Endothelial cell of umbilical vein (primary cell): ENCODE results near the gene ADCY7. TPM values are rescaled to one million over a fixed set of nuclear protein-coding genes. Genes with fewer than 3 reads are reported as not detected.

Experiments used
- BruUV-seq: library from RNA; stranded (reverse); fragments of 400-500 nt; replicated peaks from 2 replicates; lab custom pipeline; 2021; lab: Mats Ljungman, UMichigan
- CTCF ChIA-PET: fragments of 300-600, 350-600 bp; sonication (Branson Sonifier 250); formaldehyde crosslinking; loops from one replicate; lab custom pipeline; 2021; ENCODE audit warnings: antibody characterized with exemption, inconsistent platforms; lab: Charles Lee
- POLR2A ChIA-PET: fragments of 300-600, 350-600 bp; sonication (Branson Sonifier 250); formaldehyde crosslinking; loops from one replicate; lab custom pipeline; 2021; ENCODE audit warnings: antibody characterized with exemption, inconsistent platforms; lab: Charles Lee
- DNase-seq: peaks from one replicate; pipeline ENCODE4 v3.0.0-alpha.2; 2011; ENCODE audit warnings: low read depth, low spot score
- FAIRE-seq: peaks from 2 replicates; lab custom pipeline; 2011; peaks lifted over from hg19 to GRCh38; lab: Jason Lieb, UNC
- H2AFZ ChIP-seq: 2 replicates; pipeline ENCODE4 v1.6.0; 2012; ENCODE audit warnings: low read depth, low read length, control low read depth, inconsistent platforms
- H3K27ac ChIP-seq: 2 replicates; pipeline ENCODE4 v1.5.1; 2011; ENCODE audit warnings: low read depth, mild to moderate bottlenecking, control low read depth, low read length, moderate library complexity; ENCODE audit not compliant: insufficient read depth
- H3K27me3 ChIP-seq, 2 experiments: 2 replicates each; pipeline versions ENCODE4 v1.6.0 to v1.6.1; 2011; ENCODE audit warnings: low read length in 2 of 2, mixed read lengths in 1 of 2; ENCODE audit not compliant: control insufficient read depth in 2 of 2, insufficient read depth in 2 of 2
- H3K36me3 ChIP-seq, 2 experiments: 2 replicates in 1 of 2; 3 replicates in 1 of 2; pipeline ENCODE4 v1.5.1; 2011; ENCODE audit warnings: low read length in 2 of 2, mild to moderate bottlenecking in 1 of 2, moderate library complexity in 1 of 2; ENCODE audit not compliant: control insufficient read depth in 2 of 2, insufficient read depth in 2 of 2; ENCODE audit errors: extremely low read depth in 1 of 2
- H3K4me1 ChIP-seq: 3 replicates; pipeline ENCODE4 v1.5.1; 2011; ENCODE audit warnings: mild to moderate bottlenecking, low read length; ENCODE audit not compliant: control insufficient read depth, insufficient read depth; ENCODE audit errors: extremely low read depth
- H3K4me2 ChIP-seq: 2 replicates; pipeline ENCODE4 v1.6.1; 2011; ENCODE audit warnings: low read length, control low read depth, mixed read lengths; ENCODE audit not compliant: insufficient read depth
- H3K4me3 ChIP-seq, 3 experiments: fragments of 200-600 bp in 1 of 3; sonication (generic), shearing (Covaris generic) in 1 of 3; replicated peaks in 1 of 3; 2 replicates each; pipeline ENCODE4 v1.5.1; 2011 to 2016; ENCODE audit warnings: control low read depth in 3 of 3, low read length in 3 of 3, mild to moderate bottlenecking in 2 of 3, inconsistent platforms in 1 of 3, low read depth in 1 of 3, moderate library complexity in 1 of 3; ENCODE audit not compliant: insufficient read depth in 1 of 3
- H3K79me2 ChIP-seq: 2 replicates; pipeline ENCODE4 v1.6.0; 2012; ENCODE audit warnings: low read length, inconsistent platforms; ENCODE audit not compliant: control insufficient read depth, insufficient read depth
- H3K9ac ChIP-seq: replicated peaks from 2 replicates; pipeline ENCODE3; 2011; ENCODE audit warnings: low read length, control low read depth; ENCODE audit not compliant: insufficient read depth; ENCODE audit errors: extremely low read depth
- H3K9me1 ChIP-seq: replicated peaks from 3 replicates; pipeline ENCODE4 v1.6.0; 2011; ENCODE audit warnings: mild to moderate bottlenecking, low read length; ENCODE audit not compliant: control insufficient read depth, insufficient read depth; ENCODE audit errors: extremely low read depth
- H3K9me3 ChIP-seq: replicated peaks from 2 replicates; pipeline ENCODE4 v1.5.1; 2012; ENCODE audit warnings: low read length, inconsistent platforms; ENCODE audit not compliant: control insufficient read depth, insufficient read depth
- H4K20me1 ChIP-seq: replicated peaks from 2 replicates; pipeline ENCODE3; 2011; ENCODE audit warnings: mild to moderate bottlenecking, low read length; ENCODE audit not compliant: control insufficient read depth, insufficient read depth; ENCODE audit errors: extremely low read depth
- CTCF ChIP-seq, 2 donors: IDR thresholded peaks; 1 replicate in 1 of 2; 2 replicates in 1 of 2; pipeline ENCODE4 v1.5.1; 2011; ENCODE audit warnings: low read length in 2 of 2, mild to moderate bottlenecking in 2 of 2, moderate library complexity in 2 of 2, control low read depth in 1 of 2, inconsistent platforms in 1 of 2, low read depth in 1 of 2; ENCODE audit not compliant: insufficient read depth in 1 of 2; ENCODE audit errors: extremely low read depth in 1 of 2
- EZH2 ChIP-seq: IDR thresholded peaks from 2 replicates; pipeline ENCODE4 v1.6.1; 2012; ENCODE audit warnings: borderline replicate concordance, low read depth, mild to moderate bottlenecking, moderate library complexity, low read length, inconsistent platforms; ENCODE audit not compliant: severe bottlenecking
- FOS ChIP-seq: IDR thresholded peaks from 2 replicates; pipeline ENCODE4 v1.6.1; 2011; ENCODE audit warnings: mild to moderate bottlenecking, low read length, moderate library complexity, borderline replicate concordance; ENCODE audit not compliant: insufficient read depth
- GATA2 ChIP-seq: IDR thresholded peaks from 2 replicates; pipeline ENCODE4 v1.7.0; 2011; ENCODE audit warnings: low read depth, mild to moderate bottlenecking, moderate library complexity, mixed read lengths, low read length; ENCODE audit not compliant: insufficient read length, insufficient read depth
- JUN ChIP-seq: IDR thresholded peaks from 2 replicates; pipeline ENCODE4 v1.6.1; 2011; ENCODE audit warnings: borderline replicate concordance, low read depth; ENCODE audit not compliant: insufficient read length, insufficient read depth
- MYC ChIP-seq: IDR thresholded peaks from one replicate; pipeline ENCODE4 v1.6.1; 2011; ENCODE audit warnings: mild to moderate bottlenecking, low read depth, low read length
- POLR2A ChIP-seq: IDR thresholded peaks from 2 replicates; pipeline ENCODE4 v1.6.1; 2012; ENCODE audit warnings: low read depth, mild to moderate bottlenecking, control low read depth, low read length
- POLR2AphosphoS5 ChIP-seq: IDR thresholded peaks from 2 replicates; pipeline ENCODE4 v1.6.1; 2012; ENCODE audit warnings: low read depth, mild to moderate bottlenecking, control low read depth, low read length, moderate library complexity; ENCODE audit not compliant: insufficient read depth
- dilution Hi-C: fragments of 300-500 bp; cut with MboI; formaldehyde crosslinking; loops from one replicate; pipeline ENCODE4 v1.15.0; 2019; ENCODE audit warnings: low sequenced_read_pairs; ENCODE audit not compliant: extremely low pct_ligation_motif_present
- intact Hi-C: fragments of 100-400 bp; cut with micrococcal nuclease; formaldehyde crosslinking; loops from one replicate; pipeline ENCODE4 v1.10.0; 2022
- polyA plus RNA-seq, 4 experiments: library from polyadenylated mRNA; depleted of rRNA in 3 of 4; stranded (reverse) in 3 of 4; unstranded in 1 of 4; fragments of >200 nt; gene quantifications; 2 replicates each; pipeline versions ENCODE4 v1.2.1 to v1.2.3, GENCODE V29; 2011 to 2012; ENCODE audit warnings: missing spikeins in 1 of 4
- total RNA-seq: library from RNA; stranded (reverse); gene quantifications from 2 replicates; pipeline ENCODE4 v1.2.3, GENCODE V29; 2021
- TF ChIP-seq, protein P1 (sequence below): IDR thresholded peaks from 2 replicates; pipeline ENCODE4 v1.6.1; 2011; ENCODE audit not compliant: insufficient read depth, insufficient read length

The ADCY7 gene
- total and polyA plus RNA-seq, 2 donors (not counting 3 experiments of a cell fraction or from before 2014, with no cell fraction given), result 3.5 to 9.3 TPM

- no peak for TF ChIP-seq MYC
- TF ChIP-seq, protein P1, sequence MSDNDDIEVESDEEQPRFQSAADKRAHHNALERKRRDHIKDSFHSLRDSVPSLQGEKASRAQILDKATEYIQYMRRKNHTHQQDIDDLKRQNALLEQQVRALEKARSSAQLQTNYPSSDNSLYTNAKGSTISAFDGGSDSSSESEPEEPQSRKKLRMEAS, result no peak
- no peak for TF ChIP-seq JUN
- no peak for TF ChIP-seq FOS
- TF ChIP-seq CTCF (IDR thresholded peaks at IDR 0.05; ENCODE audit: extremely low read depth in 1 of 2, insufficient read depth in 1 of 2, low read depth in 1 of 2, low read length in 2 of 2), result no peak
- TF ChIP-seq POLR2AphosphoS5, result no peak
- no peak for TF ChIP-seq EZH2
- no peak for TF ChIP-seq GATA2
- no peak for TF ChIP-seq POLR2A
- intact Hi-C loops, result no loop called here
- dilution Hi-C loops, result no loop called here
- H3K9me1 ChIP-seq, result no peaks in the 10 kb centered on the region
- no peaks in the 10 kb centered on the region for H4K20me1 ChIP-seq
- no TSS peak for BruUV-seq
- peaks cover 18 to 19% of the 10 kb centered on the region in 2 experiments for H3K36me3 ChIP-seq
- peaks cover 12% of the 10 kb centered on the region for H3K4me1 ChIP-seq
- ChIA-PET CTCF (interaction anchor here (0.6 kb wide), 1 partner anchor 852 kb away, joined by 4 read pairs; no protein-coding TSS in a partner anchor), POLR2A (no interaction called here)
- no peak overlapping the region for H3K9ac ChIP-seq
- no peaks in the 10 kb centered on the region for H3K79me2 ChIP-seq
- H3K4me3 ChIP-seq, result no peak overlapping the region
- FAIRE-seq, result no peak
- H3K27me3 ChIP-seq, result no peaks in the 10 kb centered on the region
- H3K27ac ChIP-seq, result no peak overlapping the region
- H3K4me2 ChIP-seq, result no peak overlapping the region
- no peak for DNase-seq
- H3K9me3 ChIP-seq, result no peaks in the 10 kb centered on the region
- no peak overlapping the region for H2AFZ ChIP-seq
Observed at GRCh38 chr16:50316102-50316847, 49.9 kb downstream of the ADCY7 start.
